Measurements from ENCODE around the gene PSMB5. TPM values are rescaled to one million over a fixed set of nuclear protein-coding genes. Genes with fewer than 3 reads are reported as not detected.
A peak's percentile ranks its signal among the peaks of the same experiment; 100 is the strongest.

The PSMB5 gene
- total RNA-seq, 1 experiment from 2014 or later: 224 TPM

GRCh38 chr14:22977434-22977683, 57.3 kb downstream of the PSMB5 start (continued):
- TF ChIP-seq ERG (CRISPR knock-in tag; IDR thresholded peaks at IDR 0.05): no peak

- H3K27me3 Mint-ChIP-seq (ENCODE audit: low read depth): no peaks in the 10 kb centered on the region; the same call in 1 of the 2 replicates
- no peak for DNase-seq (ENCODE audit: low spot score)
- peaks cover 46% of the 10 kb centered on the region for H3K4me1 Mint-ChIP-seq
- no peaks in the 10 kb centered on the region for H3K9me3 Mint-ChIP-seq
- peak overlapping the region; percentile 5; the same call in 1 of the 2 replicates for H3K4me3 Mint-ChIP-seq
- peak overlapping the region; percentile 99 for H3K27ac Mint-ChIP-seq
- POLR2A ChIA-PET: interaction anchor here (0.6 to 3.3 kb wide), 11 partner anchors 10 to 561 kb away, joined by 3 to 19 read pairs (median 4); partner anchors contain the start of genes ACIN1, BCL2L2, C14orf119 and HAUS4
- TF ChIP-seq FOXP1 (CRISPR knock-in tag; IDR thresholded peaks at IDR 0.05; ENCODE audit: borderline replicate concordance) (no peak), GABPB1 (CRISPR knock-in tag; IDR thresholded peaks at IDR 0.05) (peak; percentile 100)
- CTCF ChIA-PET: interaction anchor here (0.5 to 4.1 kb wide), 19 partner anchors 9 to 407 kb away, joined by 3 to 78 read pairs (median 4); partner anchors contain the start of genes HAUS4 and PRMT5
- H3K36me3 Mint-ChIP-seq: peaks cover 55% of the 10 kb centered on the region
- no peak for ATAC-seq
These were observed 57.9 kb downstream of the PSMB5 start for GRCh38 chr14:22976620-22977433.

Other genes starting within 250 kb of the PSMB5 start
- gene SLC7A7, start 219.5 kb downstream of the PSMB5 start, total RNA-seq (2021): 3.0 to 4.3 TPM (median 4.2 TPM) in 3 replicates
- gene MRPL52, start 205.0 kb downstream of the PSMB5 start, total RNA-seq (2021): 170 to 200 TPM (median 200 TPM) in 3 replicates
- 81.6 to 94.4 TPM (median 83.9 TPM) in 3 replicates for gene MMP14, start 198.3 kb downstream of the PSMB5 start, total RNA-seq (2021)
- gene LRP10, start 163.2 kb downstream of the PSMB5 start, total RNA-seq (2021): 18.4 to 24.0 TPM (median 19.0 TPM) in 3 replicates
- 1.1 to 1.5 TPM (median 1.5 TPM) in 3 replicates for gene REM2, start 151.7 kb downstream of the PSMB5 start, total RNA-seq (2021)
- 42.4 to 49.4 TPM (median 47.4 TPM) in 3 replicates for gene RBM23, start 115.8 kb downstream of the PSMB5 start, total RNA-seq (2021)
- 119 to 124 TPM (median 123 TPM) in 3 replicates for gene PRMT5, start 105.5 kb downstream of the PSMB5 start, total RNA-seq (2021)
- gene HAUS4, start 77.8 kb downstream of the PSMB5 start, total RNA-seq (2021): 52.4 to 57.6 TPM (median 53.5 TPM) in 3 replicates
- gene AJUBA, start 52.3 kb downstream of the PSMB5 start, total RNA-seq (2021): 28.8 to 35.8 TPM (median 33.8 TPM) in 3 replicates
- gene C14orf93, start 24.8 kb downstream of the PSMB5 start, total RNA-seq (2021): 8.1 to 12.8 TPM (median 11.9 TPM) in 3 replicates
- not detected in 3 replicates for gene PSMB11, start 7.3 kb upstream of the PSMB5 start, total RNA-seq (2021)
- 17.9 to 18.8 TPM (median 18.8 TPM) in 3 replicates for gene CDH24, start 22.6 kb upstream of the PSMB5 start, total RNA-seq (2021)
- 196 to 229 TPM (median 204 TPM) in 3 replicates for gene ACIN1, start 60.2 kb upstream of the PSMB5 start, total RNA-seq (2021)
- 67.8 to 81.3 TPM (median 71.3 TPM) in 3 replicates for gene C14orf119, start 60.6 kb upstream of the PSMB5 start, total RNA-seq (2021)
- 0.07 to 0.11 TPM in 2 of 3 replicates, not detected in the other for gene CIROP, start 70.1 kb upstream of the PSMB5 start, total RNA-seq (2021)
- gene CEBPE, start 84.4 kb upstream of the PSMB5 start, total RNA-seq (2021): not detected in 3 replicates
- gene SLC7A8, start 148.8 kb upstream of the PSMB5 start, total RNA-seq (2021): 200 to 207 TPM (median 201 TPM) in 3 replicates
- 0.27 to 0.55 TPM (median 0.46 TPM) in 3 replicates for gene RNF212B, start 203.0 kb upstream of the PSMB5 start, total RNA-seq (2021)